HepG2 (cell line): ENCODE results near the gene SYT8. TPM values are rescaled to one million over a fixed set of nuclear protein-coding genes. Genes with fewer than 3 reads are reported as not detected.

ENCODE experiments used
- ATF7-NPFF ChIP-seq: sonication (generic); formaldehyde crosslinking; IDR thresholded peaks from 2 replicates; pipeline ENCODE4 v1.8.1; 2023; ENCODE audit warnings: mild to moderate bottlenecking, low read depth, missing genetic modification reagents, moderate library complexity
- CEBPB ChIP-seq: IDR thresholded peaks from 2 replicates; pipeline ENCODE4 v1.6.1; 2011; ENCODE audit warnings: low read depth, low read length, improper control_type of control experiment, borderline replicate concordance
- HMGA1 ChIP-seq: sonication (generic); formaldehyde crosslinking; conservative IDR thresholded peaks from 2 replicates; pipeline ENCODE4 v1.4.0; 2020; ENCODE audit warnings: missing genetic modification reagents
- HNF4A ChIP-seq: sonication (generic); formaldehyde crosslinking; IDR thresholded peaks from 2 replicates; pipeline ENCODE4 v1.4.0; 2020; ENCODE audit warnings: missing genetic modification reagents
- MAZ ChIP-seq, 2 experiments: sonication (generic) in 1 of 2; formaldehyde crosslinking in 1 of 2; IDR thresholded peaks; 2 replicates each; pipeline versions ENCODE4 v1.5.0 to v1.6.1; 2012 to 2020; ENCODE audit warnings: low read depth in 2 of 2, mild to moderate bottlenecking in 2 of 2, borderline replicate concordance in 1 of 2, improper control_type of control experiment in 1 of 2, low read length in 1 of 2, missing genetic modification reagents in 1 of 2, moderate library complexity in 1 of 2
- NFE2L1 ChIP-seq: sonication (generic); formaldehyde crosslinking; IDR thresholded peaks from 2 replicates; pipeline ENCODE4 v1.4.0; 2020; ENCODE audit warnings: missing genetic modification reagents, mild to moderate bottlenecking, borderline replicate concordance
- NKX3-1 ChIP-seq: sonication (generic); formaldehyde crosslinking; IDR thresholded peaks from 2 replicates; pipeline ENCODE4 v1.5.0; 2020; ENCODE audit warnings: missing genetic modification reagents
- SOX5 ChIP-seq: IDR thresholded peaks from 2 replicates; pipeline ENCODE4 v1.6.1; 2016; ENCODE audit warnings: borderline replicate concordance
- SSRP1 ChIP-seq: IDR thresholded peaks from 2 replicates; pipeline ENCODE4 v1.6.1; 2016; ENCODE audit warnings: control low read depth
- TCF12 ChIP-seq, 2 experiments: fragments of 450-650 bp in 1 of 2; sonication (generic) in 1 of 2; formaldehyde crosslinking in 1 of 2; IDR thresholded peaks; 2 replicates each; pipeline versions ENCODE4 v1.6.1 to v1.8.0; 2017 to 2022; ENCODE audit warnings: antibody characterized with exemption in 1 of 2, mild to moderate bottlenecking in 1 of 2, missing genetic modification reagents in 1 of 2, moderate library complexity in 1 of 2
- ZFP36L2 ChIP-seq: sonication (generic); formaldehyde crosslinking; IDR thresholded peaks from 2 replicates; pipeline ENCODE4 v1.4.0; 2020; ENCODE audit warnings: missing genetic modification reagents
- ZNF431 ChIP-seq: sonication (generic); formaldehyde crosslinking; IDR thresholded peaks from 2 replicates; pipeline ENCODE4 v1.9.0; 2022; ENCODE audit warnings: missing genetic modification reagents, low read depth, mild to moderate bottlenecking, borderline replicate concordance
- ZNF563 ChIP-seq: sonication (generic); formaldehyde crosslinking; IDR thresholded peaks from 2 replicates; pipeline ENCODE4 v1.8.0; 2022; ENCODE audit warnings: mild to moderate bottlenecking, moderate library complexity, missing genetic modification reagents
- ZNF710 ChIP-seq: sonication (generic); formaldehyde crosslinking; IDR thresholded peaks from 2 replicates; pipeline ENCODE4 v1.5.0; 2020; ENCODE audit warnings: mild to moderate bottlenecking, missing genetic modification reagents, borderline replicate concordance
- polyA plus RNA-seq, 8 experiments: library from polyadenylated mRNA; depleted of rRNA in 3 of 8; stranded (reverse) in 7 of 8; unstranded in 1 of 8; fragments of >200 nt; fragmentation: Illumina TruSeq in 4 of 8; extraction: Trizol in 4 of 8; gene quantifications; 2 replicates each; pipeline versions ENCODE4 v1.2.1 to v1.2.3, GENCODE V29; 2011 to 2016; ENCODE audit warnings: low read depth in 4 of 8, missing spikeins in 1 of 8, mixed read lengths in 1 of 8; ENCODE audit not compliant: insufficient read depth in 1 of 8
- total RNA-seq, 5 experiments: library from RNA; depleted of rRNA; stranded (reverse); fragments of >200 nt; fragmentation: Illumina TruSeq; extraction: Trizol; gene quantifications; 2 replicates each; pipeline ENCODE4 v1.2.3, GENCODE V29; 2016; ENCODE audit warnings: low read depth in 1 of 5
- TF ChIP-seq, protein P1 (sequence below): IDR thresholded peaks from 2 replicates; pipeline ENCODE4 v1.6.1; 2016; ENCODE audit warnings: low read depth, missing genetic modification reagents, missing compliant biosample characterization
- TF ChIP-seq, protein P2 (sequence below): sonication (generic); formaldehyde crosslinking; IDR thresholded peaks from 2 replicates; pipeline ENCODE4 v1.9.0; 2021; ENCODE audit warnings: missing genetic modification reagents, borderline replicate concordance

Gene SYT8
- total and polyA plus RNA-seq, 2 of the 13 experiments (the other 11 are each of a cell fraction or from before 2014, with no cell fraction given), result 0.60 to 2.3 TPM

DNA sequence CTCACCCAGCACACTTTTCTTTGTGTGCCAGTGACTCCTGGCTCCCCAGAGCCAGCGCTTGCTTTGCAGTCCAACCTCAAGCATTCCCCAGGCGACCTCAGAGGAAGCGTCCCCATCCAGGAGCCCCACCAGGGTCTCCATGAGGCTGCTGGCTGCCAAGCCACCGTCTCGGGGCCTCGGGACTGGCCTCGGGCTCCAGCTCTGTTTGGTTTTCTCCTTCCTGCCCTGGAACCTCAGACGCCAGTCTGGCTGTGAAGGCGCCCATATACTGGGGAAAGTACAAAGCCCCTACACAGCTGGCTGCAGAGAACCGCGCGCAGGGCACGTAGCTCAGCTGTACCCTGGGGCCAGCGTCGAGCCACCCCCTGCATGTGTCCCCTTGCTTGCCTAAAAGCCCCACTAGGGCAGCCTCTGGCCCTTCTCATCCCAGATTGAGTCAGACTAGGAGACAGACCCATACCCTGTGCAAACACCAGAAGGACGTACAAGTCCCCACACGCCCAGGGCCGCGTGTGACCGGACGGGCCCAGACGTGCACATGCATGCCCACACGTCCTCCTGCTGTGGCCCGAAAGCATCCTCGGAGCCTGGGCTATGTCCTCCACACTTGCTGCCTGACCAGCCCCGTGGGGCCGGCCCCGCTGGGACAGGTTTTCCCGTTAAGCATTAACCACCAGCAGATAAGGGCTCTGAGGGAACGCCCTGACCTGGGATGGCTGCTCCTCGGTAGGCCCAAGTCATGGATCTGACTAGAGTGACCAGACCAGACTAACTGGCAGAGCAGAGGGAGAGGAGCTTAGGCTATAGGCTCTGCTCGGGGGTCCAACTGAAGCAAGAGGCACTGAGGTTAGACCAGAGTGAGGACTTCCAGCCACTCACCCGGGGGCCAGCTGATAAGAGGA, 4.2 kb upstream of the SYT8 start (continued):
- TF ChIP-seq ZNF710 (CRISPR knock-in tag), result no peak
- TF ChIP-seq CEBPB, result no peak
- TF ChIP-seq, protein P1, sequence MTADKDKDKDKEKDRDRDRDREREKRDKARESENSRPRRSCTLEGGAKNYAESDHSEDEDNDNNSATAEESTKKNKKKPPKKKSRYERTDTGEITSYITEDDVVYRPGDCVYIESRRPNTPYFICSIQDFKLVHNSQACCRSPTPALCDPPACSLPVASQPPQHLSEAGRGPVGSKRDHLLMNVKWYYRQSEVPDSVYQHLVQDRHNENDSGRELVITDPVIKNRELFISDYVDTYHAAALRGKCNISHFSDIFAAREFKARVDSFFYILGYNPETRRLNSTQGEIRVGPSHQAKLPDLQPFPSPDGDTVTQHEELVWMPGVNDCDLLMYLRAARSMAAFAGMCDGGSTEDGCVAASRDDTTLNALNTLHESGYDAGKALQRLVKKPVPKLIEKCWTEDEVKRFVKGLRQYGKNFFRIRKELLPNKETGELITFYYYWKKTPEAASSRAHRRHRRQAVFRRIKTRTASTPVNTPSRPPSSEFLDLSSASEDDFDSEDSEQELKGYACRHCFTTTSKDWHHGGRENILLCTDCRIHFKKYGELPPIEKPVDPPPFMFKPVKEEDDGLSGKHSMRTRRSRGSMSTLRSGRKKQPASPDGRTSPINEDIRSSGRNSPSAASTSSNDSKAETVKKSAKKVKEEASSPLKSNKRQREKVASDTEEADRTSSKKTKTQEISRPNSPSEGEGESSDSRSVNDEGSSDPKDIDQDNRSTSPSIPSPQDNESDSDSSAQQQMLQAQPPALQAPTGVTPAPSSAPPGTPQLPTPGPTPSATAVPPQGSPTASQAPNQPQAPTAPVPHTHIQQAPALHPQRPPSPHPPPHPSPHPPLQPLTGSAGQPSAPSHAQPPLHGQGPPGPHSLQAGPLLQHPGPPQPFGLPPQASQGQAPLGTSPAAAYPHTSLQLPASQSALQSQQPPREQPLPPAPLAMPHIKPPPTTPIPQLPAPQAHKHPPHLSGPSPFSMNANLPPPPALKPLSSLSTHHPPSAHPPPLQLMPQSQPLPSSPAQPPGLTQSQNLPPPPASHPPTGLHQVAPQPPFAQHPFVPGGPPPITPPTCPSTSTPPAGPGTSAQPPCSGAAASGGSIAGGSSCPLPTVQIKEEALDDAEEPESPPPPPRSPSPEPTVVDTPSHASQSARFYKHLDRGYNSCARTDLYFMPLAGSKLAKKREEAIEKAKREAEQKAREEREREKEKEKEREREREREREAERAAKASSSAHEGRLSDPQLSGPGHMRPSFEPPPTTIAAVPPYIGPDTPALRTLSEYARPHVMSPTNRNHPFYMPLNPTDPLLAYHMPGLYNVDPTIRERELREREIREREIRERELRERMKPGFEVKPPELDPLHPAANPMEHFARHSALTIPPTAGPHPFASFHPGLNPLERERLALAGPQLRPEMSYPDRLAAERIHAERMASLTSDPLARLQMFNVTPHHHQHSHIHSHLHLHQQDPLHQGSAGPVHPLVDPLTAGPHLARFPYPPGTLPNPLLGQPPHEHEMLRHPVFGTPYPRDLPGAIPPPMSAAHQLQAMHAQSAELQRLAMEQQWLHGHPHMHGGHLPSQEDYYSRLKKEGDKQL, result no peak
- TF ChIP-seq, protein P2, sequence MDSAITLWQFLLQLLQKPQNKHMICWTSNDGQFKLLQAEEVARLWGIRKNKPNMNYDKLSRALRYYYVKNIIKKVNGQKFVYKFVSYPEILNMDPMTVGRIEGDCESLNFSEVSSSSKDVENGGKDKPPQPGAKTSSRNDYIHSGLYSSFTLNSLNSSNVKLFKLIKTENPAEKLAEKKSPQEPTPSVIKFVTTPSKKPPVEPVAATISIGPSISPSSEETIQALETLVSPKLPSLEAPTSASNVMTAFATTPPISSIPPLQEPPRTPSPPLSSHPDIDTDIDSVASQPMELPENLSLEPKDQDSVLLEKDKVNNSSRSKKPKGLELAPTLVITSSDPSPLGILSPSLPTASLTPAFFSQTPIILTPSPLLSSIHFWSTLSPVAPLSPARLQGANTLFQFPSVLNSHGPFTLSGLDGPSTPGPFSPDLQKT (CRISPR knock-in tag), result no peak
- TF ChIP-seq MAZ (IDR thresholded peaks at IDR 0.05; ENCODE audit: borderline replicate concordance, low read depth, low read length), result no peak
- TF ChIP-seq MAZ (CRISPR knock-in tag; IDR thresholded peaks at IDR 0.05; ENCODE audit: low read depth), result no peak; the same call in 1 of the 2 replicates
- TF ChIP-seq NFE2L1, result no peak
- TF ChIP-seq TCF12 (IDR thresholded peaks at IDR 0.05), result no peak
- 0 out of 2 replicates have a peak, but pooled peaks have one; percentile 40 for TF ChIP-seq TCF12 (CRISPR knock-in tag; IDR thresholded peaks at IDR 0.05)
- TF ChIP-seq HNF4A (CRISPR knock-in tag), result no peak
- peak; percentile 47; the same call in 1 of the 2 replicates for TF ChIP-seq SOX5 (CRISPR knock-in tag)
- peak; percentile 90; the same call in 1 of the 2 replicates for TF ChIP-seq ZNF563
- no peak for TF ChIP-seq SSRP1 (CRISPR knock-in tag)
- TF ChIP-seq ZFP36L2 (CRISPR knock-in tag), result no peak
- peak; percentile 79; the same call in 1 of the 2 replicates for TF ChIP-seq NKX3-1 (CRISPR knock-in tag)
- peak; percentile 61; the same call in 1 of the 2 replicates for TF ChIP-seq ZNF431 (CRISPR knock-in tag)
- TF ChIP-seq HMGA1 (CRISPR knock-in tag), result no peak
- peak; percentile 92 for TF ChIP-seq ATF7-NPFF (CRISPR knock-in tag)
